Measurements from ENCODE around the gene PTRH1. TPM values are rescaled to one million over a fixed set of nuclear protein-coding genes. Genes with fewer than 3 reads are reported as not detected.

The PTRH1 gene
- total and polyA plus RNA-seq, 2 of the 13 experiments (the other 11 are each of a cell fraction or from before 2014, with no cell fraction given), result 4.0 to 10.4 TPM

- no peak for TF ChIP-seq ZNF639 (CRISPR knock-in tag; conservative IDR thresholded peaks at IDR 0.05)
- TF ChIP-seq SRF (IDR thresholded peaks at IDR 0.05; ENCODE audit: low read depth, low read length), result no peak
- no peak for TF ChIP-seq ZNF619 (CRISPR knock-in tag; IDR thresholded peaks at IDR 0.05)
- no peak for TF ChIP-seq ZSCAN12 (CRISPR knock-in tag; IDR thresholded peaks at IDR 0.05)
- TF ChIP-seq CERS6 (CRISPR knock-in tag; IDR thresholded peaks at IDR 0.05), result no peak
- no peak for TF ChIP-seq ZNF274 (CRISPR knock-in tag; IDR thresholded peaks at IDR 0.05)
- TF ChIP-seq LCORL (IDR thresholded peaks at IDR 0.05), result no peak
- peak; percentile 51; the same call in 1 of the 2 replicates for TF ChIP-seq LCORL (CRISPR knock-in tag; IDR thresholded peaks at IDR 0.05)
- TF ChIP-seq ZNF598 (CRISPR knock-in tag; IDR thresholded peaks at IDR 0.05; ENCODE audit: borderline replicate concordance), result no peak
- TF ChIP-seq KAT2B (IDR thresholded peaks at IDR 0.05; ENCODE audit: borderline replicate concordance, low read depth, low read length), result no peak
- TF ChIP-seq ZNF232 (CRISPR knock-in tag; IDR thresholded peaks at IDR 0.05; ENCODE audit: borderline replicate concordance), result no peak
- no peak for TF ChIP-seq KDM5B (CRISPR knock-in tag; IDR thresholded peaks at IDR 0.05; ENCODE audit: borderline replicate concordance)
- peak; percentile 55; the same call in 1 of the 2 replicates for TF ChIP-seq HIC2 (CRISPR knock-in tag; IDR thresholded peaks at IDR 0.05; ENCODE audit: low read depth)
- no peak for TF ChIP-seq MTF2 (CRISPR knock-in tag; IDR thresholded peaks at IDR 0.05; ENCODE audit: borderline replicate concordance)
- TF ChIP-seq HDAC1 (CRISPR knock-in tag; IDR thresholded peaks at IDR 0.05), result peak; percentile 76
- no peak for TF ChIP-seq ZMYM2 (CRISPR knock-in tag; IDR thresholded peaks at IDR 0.05)
- no peak for TF ChIP-seq RFX1 (IDR thresholded peaks at IDR 0.05)
- no peak for TF ChIP-seq ZNF460 (CRISPR knock-in tag; IDR thresholded peaks at IDR 0.05; ENCODE audit: borderline replicate concordance)
- TF ChIP-seq LBX2 (CRISPR knock-in tag; IDR thresholded peaks at IDR 0.05; ENCODE audit: borderline replicate concordance), result no peak
- no peak for TF ChIP-seq ZNF7 (CRISPR knock-in tag; IDR thresholded peaks at IDR 0.05)
- TF ChIP-seq KMT2A (CRISPR knock-in tag; IDR thresholded peaks at IDR 0.05), result no peak
- no peak for TF ChIP-seq ZNF841 (CRISPR knock-in tag; IDR thresholded peaks at IDR 0.05; ENCODE audit: borderline replicate concordance)
- TF ChIP-seq POLR2AphosphoS5 (IDR thresholded peaks at IDR 0.05; ENCODE audit: low read depth, low read length), result no peak
- TF ChIP-seq ZNF776 (CRISPR knock-in tag; IDR thresholded peaks at IDR 0.05), result no peak
- no peak for TF ChIP-seq ZNF543 (CRISPR knock-in tag; IDR thresholded peaks at IDR 0.05)
- TF ChIP-seq ZNF224 (CRISPR knock-in tag; IDR thresholded peaks at IDR 0.05), result no peak
- TF ChIP-seq ZNF562 (CRISPR knock-in tag; IDR thresholded peaks at IDR 0.05; ENCODE audit: borderline replicate concordance), result no peak
Measured at GRCh38 chr9:127664678-127665507, 50.6 kb downstream of the PTRH1 start (continued).
